Stimulated activated CD8-positive, alpha-beta memory T cell treated with anti-CD3 and anti-CD28 coated beads, Interleukin-7, amount 100 ng/mL, for 24 hours (primary cell): Measurements from ENCODE around the gene ASB18.

Experiments
- DNase-seq: peaks from one replicate; pipeline ENCODE4 v3.0.0-alpha.2; 2020; ENCODE audit warnings: low read depth

ASB18 gene

DNA sequence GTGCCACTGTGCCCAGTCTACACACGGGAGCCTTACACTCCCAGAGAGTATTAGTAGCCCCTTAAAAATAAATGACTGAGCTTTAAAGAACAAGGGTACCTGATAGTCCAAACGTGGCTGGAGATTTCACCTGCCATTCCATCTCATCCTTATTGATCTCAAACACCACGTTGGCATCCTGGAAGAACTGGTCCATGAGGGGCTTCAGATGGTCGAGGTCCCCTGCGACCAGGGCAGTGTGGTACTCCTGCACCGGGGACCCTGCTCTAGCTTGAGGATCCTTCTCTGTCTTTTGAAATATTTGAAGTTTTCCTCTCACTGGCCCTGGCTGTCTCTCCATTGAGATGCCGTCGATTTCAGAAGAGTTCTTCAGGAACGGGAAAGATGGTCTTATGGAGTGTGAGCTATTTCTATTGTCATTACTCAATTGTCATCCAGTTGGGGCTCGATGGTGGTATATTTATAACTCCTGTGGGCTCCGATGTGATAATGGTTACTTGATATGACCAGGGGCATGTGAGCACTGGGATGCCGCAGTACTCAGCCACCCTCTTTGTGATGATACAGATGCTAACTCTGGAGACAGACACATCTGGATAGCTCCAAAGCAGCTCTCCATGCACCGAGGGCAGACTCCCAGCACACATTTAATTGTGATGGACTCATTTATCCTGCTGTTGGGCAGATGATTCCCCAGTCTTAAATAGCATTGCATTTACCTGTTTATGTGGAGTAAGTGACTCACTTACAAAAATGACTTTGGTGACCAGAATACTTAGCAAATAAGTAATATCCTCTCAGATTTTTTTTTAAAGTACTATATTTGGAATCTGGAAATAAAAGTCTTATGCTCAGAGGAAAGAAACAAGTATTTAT is 22.8 kb downstream of the ASB18 start:
- no peak for DNase-seq

GRCh38 chr2:236240228-236240990 is 23.8 kb downstream of the ASB18 start:
- DNase-seq: no peak

DNA sequence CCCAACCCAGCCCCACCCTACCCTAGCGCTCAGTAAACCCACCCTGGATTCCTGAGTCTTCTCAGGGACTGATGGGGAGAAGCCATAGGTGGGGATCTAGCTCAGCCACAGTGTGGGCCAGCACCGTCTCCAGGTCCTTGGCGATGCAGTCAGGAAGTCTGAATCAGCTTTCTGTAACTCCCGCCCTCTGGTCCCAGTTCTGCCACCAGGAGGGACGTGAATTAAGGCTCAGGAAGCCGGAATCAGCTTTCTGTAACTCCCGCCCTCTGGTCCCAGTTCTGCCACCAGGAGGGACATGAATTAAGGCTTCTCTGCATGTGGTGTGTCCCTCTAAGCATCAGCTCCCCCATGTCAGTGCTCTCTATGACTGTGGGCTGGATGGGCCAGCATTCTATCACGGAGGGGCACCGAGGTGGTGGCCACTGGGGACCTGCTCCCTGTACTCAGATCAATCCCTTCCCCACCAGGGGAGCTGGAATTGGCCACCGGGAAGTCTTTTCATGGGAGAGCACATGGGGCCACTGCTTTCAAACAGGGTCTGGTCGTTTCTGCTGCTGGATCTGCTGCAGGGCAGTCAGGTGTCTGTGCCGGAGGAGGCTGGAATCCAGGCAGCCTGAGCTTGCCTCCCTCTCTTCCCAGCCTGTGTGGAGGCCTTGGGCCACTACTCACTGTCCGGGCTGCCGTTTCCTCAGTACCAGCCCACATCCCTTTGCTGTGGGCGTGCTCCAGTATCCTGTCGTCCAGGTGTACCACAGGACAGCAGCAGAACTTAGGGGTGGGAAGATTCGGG is 24.7 kb downstream of the ASB18 start:
- no peak for DNase-seq

DNA sequence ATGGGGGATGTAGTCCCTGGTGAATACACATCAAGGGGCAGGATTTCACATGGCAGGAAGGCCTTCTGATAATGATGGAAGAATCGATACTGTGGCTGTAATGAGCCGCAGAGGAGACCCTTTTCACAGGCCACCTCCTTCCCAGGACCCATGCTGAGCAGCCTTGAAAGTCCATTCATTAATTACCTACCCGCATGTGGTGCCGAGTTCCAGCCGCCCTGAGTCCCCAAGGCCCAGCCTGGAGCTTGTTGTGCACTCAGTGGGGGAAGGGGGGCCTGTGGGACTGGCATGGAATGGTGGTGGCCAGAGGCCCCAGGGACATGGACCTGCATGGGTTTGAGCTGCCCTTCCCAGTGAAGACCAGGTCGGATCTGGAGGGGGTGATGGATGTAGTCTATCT is 25.5 kb downstream of the ASB18 start:
- no peak for DNase-seq

GRCh38 chr2:236237468-236238190 is 26.6 kb downstream of the ASB18 start:
- no peak for DNase-seq

GRCh38 chr2:236236559-236237452 is 27.4 kb downstream of the ASB18 start:
- no peak for DNase-seq

DNA sequence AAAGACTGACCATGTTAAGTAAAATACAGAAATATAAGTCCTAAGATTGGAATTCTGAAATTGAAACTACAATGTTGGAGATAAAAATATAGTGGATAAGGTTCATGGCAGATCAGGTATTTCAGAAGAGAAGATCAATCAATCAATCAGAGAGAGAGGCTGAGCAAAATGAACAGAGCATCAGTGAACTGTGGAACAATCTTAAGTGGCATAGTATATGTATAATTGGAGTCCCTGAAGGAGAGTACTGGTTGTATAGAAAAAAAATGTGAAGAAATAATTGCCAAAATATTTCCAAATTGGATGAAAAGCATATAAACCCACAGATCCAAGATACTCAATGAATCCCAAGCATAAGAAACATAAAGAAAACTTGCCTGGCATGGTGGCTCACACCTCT is 35.0 kb downstream of the ASB18 start:
- no peak for DNase-seq

- DNase-seq: no peak
Measured at GRCh38 chr2:236223675-236224074, 40.5 kb downstream of the ASB18 start.

- no peak for DNase-seq
Measured at GRCh38 chr2:236221798-236222197, 42.4 kb downstream of the ASB18 start.

GRCh38 chr2:236219411-236219810 is 44.8 kb downstream of the ASB18 start:
- no peak for DNase-seq

DNA sequence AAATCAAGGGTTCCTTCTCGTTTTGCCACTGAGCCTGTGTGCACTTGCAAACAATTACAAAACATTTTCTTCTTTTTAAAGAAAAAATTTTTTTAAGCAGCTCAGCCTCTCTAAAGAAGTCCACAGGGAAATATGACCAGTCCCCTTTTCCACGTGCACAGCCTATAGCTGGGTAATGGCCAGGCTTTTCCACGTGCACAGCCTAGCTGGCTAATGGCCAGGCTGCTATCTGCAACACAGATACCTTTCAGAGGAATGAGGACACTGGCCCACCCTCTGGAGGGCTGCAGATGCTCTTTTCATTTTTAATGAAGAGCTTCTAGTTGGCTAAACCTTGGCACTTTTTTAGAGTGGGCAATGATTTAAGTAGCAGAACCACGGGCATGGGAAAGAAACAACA is 46.3 kb downstream of the ASB18 start:
- no peak for DNase-seq

- DNase-seq: no peak
Measured at GRCh38 chr2:236216711-236217110, 47.5 kb downstream of the ASB18 start.

GRCh38 chr2:236215761-236216333 is 48.4 kb downstream of the ASB18 start:
- no peak for DNase-seq

GRCh38 chr2:236215196-236215595 is 49.0 kb downstream of the ASB18 start:
- DNase-seq: no peak

DNA sequence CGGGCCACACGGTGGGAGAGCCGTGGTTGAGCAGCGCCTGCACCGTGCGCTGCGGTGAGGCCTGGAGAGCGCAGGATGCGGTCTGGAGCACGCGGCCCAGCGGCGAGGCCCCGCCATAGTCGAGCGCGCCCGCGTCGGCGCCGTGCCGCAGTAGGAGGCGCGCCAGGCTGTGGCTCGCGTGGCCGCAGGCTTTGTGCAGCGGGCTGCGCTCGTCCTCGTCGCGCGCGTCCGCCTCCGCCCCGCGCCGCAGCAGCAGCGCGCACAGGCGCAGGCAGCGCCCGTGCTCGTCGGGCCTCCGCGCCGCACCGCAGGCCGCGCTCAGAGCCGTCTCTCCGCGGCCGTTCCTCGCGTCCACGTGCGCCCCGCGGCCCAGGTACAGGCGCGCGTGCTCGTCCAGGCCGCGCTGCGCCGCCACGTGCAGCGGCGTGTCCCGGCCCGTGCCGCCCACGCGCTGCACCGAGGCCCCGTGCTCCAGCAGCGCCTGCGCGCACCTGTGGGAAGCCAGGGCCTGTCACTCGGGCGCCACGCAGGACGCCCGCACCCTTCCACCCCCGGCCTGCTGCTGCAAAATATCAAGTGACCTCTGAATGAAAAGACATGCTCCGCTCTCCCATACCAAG is 49.7 kb downstream of the ASB18 start:
- DNase-seq: no peak

GRCh38 chr2:236211296-236211695 is 52.9 kb downstream of the ASB18 start:
- no peak for DNase-seq

DNA sequence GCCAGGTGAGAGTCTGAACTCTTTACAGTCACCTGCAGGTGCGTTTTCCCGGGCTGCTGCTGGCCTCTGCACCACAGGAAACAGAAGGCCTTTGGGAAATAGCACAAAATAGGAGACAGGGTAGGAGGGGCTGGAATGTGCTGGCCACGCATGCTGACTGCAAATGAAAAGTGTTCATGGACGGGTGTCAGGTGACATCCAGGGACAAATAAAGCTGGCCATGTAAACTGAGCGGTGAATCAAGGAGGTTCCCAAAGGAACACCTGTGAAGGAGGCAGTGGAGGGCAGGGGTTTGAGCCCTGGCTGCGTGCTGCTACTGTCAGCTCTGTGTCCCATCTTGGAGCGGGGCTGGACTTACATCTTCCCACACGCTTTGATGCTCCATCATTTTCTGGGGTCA is 53.7 kb downstream of the ASB18 start:
- DNase-seq: no peak

DNA sequence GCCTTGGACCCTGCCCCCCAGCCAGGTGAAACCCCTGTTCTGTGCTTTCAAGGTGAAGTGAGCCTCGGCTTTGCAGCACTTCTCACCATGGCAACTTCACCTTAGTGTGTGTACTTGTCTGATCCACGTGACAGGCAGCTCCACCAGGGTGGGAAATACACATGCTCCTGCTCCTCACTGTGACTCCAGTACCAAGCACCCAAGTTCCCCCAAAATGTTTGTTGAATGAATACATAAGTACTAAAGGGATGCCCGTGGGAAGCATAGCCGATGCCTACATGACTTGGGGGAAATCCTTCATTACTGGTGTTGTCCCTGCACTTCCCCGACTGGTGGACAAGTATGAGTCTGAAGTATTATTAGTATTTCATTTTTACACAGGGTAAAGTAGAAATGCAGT is 54.2 kb downstream of the ASB18 start:
- no peak for DNase-seq

- DNase-seq: no peak
Measured at GRCh38 chr2:236209535-236209934, 54.7 kb downstream of the ASB18 start.
